Glutamatergic neuron (in vitro differentiated cells): ENCODE results near the gene TAPT1. TPM values are rescaled to one million over a fixed set of nuclear protein-coding genes. Genes with fewer than 3 reads are reported as not detected.
"Not testable (repeated sequence)": the region's sequence is repeated elsewhere in the genome, so short reads cannot be mapped to it uniquely, and the experiment has no call there.

Experiments
- DNase-seq: peaks from one replicate; pipeline ENCODE4 v3.0.0; 2022
- H3K27ac Mint-ChIP-seq: one replicate; pipeline ENCODE4 v1.8.0; 2020; ENCODE audit warnings: mild to moderate bottlenecking, mixed read lengths, inconsistent platforms; ENCODE audit not compliant: unreplicated experiment
- H3K27me3 Mint-ChIP-seq: one replicate; pipeline ENCODE4 v1.8.0; 2020; ENCODE audit warnings: mild to moderate bottlenecking, moderate library complexity, mixed read lengths, inconsistent platforms; ENCODE audit not compliant: unreplicated experiment
- H3K36me3 Mint-ChIP-seq: one replicate; pipeline ENCODE4 v1.8.0; 2020; ENCODE audit warnings: mild to moderate bottlenecking, mixed read lengths, inconsistent platforms; ENCODE audit not compliant: unreplicated experiment
- H3K4me1 Mint-ChIP-seq: one replicate; pipeline ENCODE4 v1.8.0; 2020; ENCODE audit warnings: mild to moderate bottlenecking, low read depth, mixed read lengths, inconsistent platforms; ENCODE audit not compliant: unreplicated experiment
- H3K4me3 Mint-ChIP-seq: one replicate; pipeline ENCODE4 v1.8.0; 2020; ENCODE audit warnings: mild to moderate bottlenecking, mixed read lengths, inconsistent platforms; ENCODE audit not compliant: unreplicated experiment
- H3K9me3 Mint-ChIP-seq: one replicate; pipeline ENCODE4 v1.8.0; 2020; ENCODE audit warnings: mild to moderate bottlenecking, moderate library complexity, mixed read lengths, inconsistent platforms; ENCODE audit not compliant: unreplicated experiment
- long read RNA-seq: library from polyadenylated mRNA; unstranded; transcript quantifications from one replicate; pipeline ENCODE4 v2.0.0, GENCODE V29; 2020; ENCODE audit not compliant: unreplicated experiment
- total RNA-seq: library from RNA; stranded (reverse); fragmentation: NEBNext Ultra II Directional; extraction: Animal tissue kit (Norgen Biotek cat#: 25700); gene quantifications from one replicate; pipeline ENCODE4 v1.2.1, GENCODE V29; 2021; ENCODE audit not compliant: unreplicated experiment
- TF ChIP-seq, protein P1 (sequence below): fragments of 200-600 bp; sonication (generic); IDR thresholded peaks from one replicate; pipeline ENCODE4 v1.5.0; 2021; ENCODE audit not compliant: partially characterized antibody, unreplicated experiment

TAPT1 gene, protein sequence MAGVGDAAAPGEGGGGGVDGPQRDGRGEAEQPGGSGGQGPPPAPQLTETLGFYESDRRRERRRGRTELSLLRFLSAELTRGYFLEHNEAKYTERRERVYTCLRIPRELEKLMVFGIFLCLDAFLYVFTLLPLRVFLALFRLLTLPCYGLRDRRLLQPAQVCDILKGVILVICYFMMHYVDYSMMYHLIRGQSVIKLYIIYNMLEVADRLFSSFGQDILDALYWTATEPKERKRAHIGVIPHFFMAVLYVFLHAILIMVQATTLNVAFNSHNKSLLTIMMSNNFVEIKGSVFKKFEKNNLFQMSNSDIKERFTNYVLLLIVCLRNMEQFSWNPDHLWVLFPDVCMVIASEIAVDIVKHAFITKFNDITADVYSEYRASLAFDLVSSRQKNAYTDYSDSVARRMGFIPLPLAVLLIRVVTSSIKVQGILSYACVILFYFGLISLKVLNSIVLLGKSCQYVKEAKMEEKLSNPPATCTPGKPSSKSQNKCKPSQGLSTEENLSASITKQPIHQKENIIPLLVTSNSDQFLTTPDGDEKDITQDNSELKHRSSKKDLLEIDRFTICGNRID
- 28.9 TPM for total RNA-seq
- long read RNA-seq: 0 reads

- peaks cover 6% of the 10 kb centered on the region for H3K9me3 Mint-ChIP-seq
These were observed at the start of gene TAPT1 for GRCh38 chr4:16225863-16226815. TSS of gene TAPT1 (minus strand) at chr4:16226471. CDS start at chr4:16226457, 14 bp downstream.

DNA sequence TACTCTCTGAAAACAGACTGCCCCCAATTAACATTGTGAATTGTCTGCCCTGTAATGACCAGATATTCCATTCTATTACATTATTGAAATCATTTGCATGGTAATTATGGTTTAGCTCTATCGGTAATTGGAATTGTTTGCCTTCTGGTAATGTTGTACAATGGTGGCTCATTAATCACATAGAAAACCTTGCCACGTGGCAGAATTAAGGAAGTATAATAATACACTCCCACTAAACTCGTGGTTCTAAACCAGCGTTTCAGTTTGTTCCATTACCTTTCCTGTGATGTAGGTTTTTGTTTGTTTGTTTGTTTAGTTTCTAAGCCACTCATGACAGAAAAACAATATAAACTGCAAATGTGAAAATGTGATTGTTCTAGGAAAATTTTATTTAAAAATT, 45.1 kb upstream of the TAPT1 start:
- TF ChIP-seq, protein P1, sequence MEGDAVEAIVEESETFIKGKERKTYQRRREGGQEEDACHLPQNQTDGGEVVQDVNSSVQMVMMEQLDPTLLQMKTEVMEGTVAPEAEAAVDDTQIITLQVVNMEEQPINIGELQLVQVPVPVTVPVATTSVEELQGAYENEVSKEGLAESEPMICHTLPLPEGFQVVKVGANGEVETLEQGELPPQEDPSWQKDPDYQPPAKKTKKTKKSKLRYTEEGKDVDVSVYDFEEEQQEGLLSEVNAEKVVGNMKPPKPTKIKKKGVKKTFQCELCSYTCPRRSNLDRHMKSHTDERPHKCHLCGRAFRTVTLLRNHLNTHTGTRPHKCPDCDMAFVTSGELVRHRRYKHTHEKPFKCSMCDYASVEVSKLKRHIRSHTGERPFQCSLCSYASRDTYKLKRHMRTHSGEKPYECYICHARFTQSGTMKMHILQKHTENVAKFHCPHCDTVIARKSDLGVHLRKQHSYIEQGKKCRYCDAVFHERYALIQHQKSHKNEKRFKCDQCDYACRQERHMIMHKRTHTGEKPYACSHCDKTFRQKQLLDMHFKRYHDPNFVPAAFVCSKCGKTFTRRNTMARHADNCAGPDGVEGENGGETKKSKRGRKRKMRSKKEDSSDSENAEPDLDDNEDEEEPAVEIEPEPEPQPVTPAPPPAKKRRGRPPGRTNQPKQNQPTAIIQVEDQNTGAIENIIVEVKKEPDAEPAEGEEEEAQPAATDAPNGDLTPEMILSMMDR: no peak
- no peak overlapping the region for H3K4me3 Mint-ChIP-seq
- peaks cover 5% of the 10 kb centered on the region for H3K36me3 Mint-ChIP-seq
- no peaks in the 10 kb centered on the region for H3K27me3 Mint-ChIP-seq
- no peak overlapping the region for H3K27ac Mint-ChIP-seq
- DNase-seq: no peak
- peaks cover 2% of the 10 kb centered on the region for H3K9me3 Mint-ChIP-seq
- no peaks in the 10 kb centered on the region for H3K4me1 Mint-ChIP-seq

More at GRCh38 chr4:16225863-16226815, at the start of gene TAPT1:
- Mint-ChIP-seq H3K4me3 (peak within 1 kb of the TSS; percentile 94), H3K36me3 (no peaks in the 10 kb centered on the region), H3K4me1 (peaks cover 6% of the 10 kb centered on the region), H3K27me3 (peaks cover 3% of the 10 kb centered on the region), H3K27ac (peak within 1 kb of the TSS; percentile 93)
- DNase-seq: peak; percentile 85
- TF ChIP-seq, protein P1: no peak

GRCh38 chr4:16270454-16271328, 44.4 kb upstream of the TAPT1 start:
- TF ChIP-seq, protein P1: no peak
- H3K36me3 Mint-ChIP-seq: no peaks in the 10 kb centered on the region
- H3K4me3 Mint-ChIP-seq: no peak overlapping the region
- no peak overlapping the region for H3K27ac Mint-ChIP-seq
- DNase-seq: peak; percentile 23
- no peaks in the 10 kb centered on the region for H3K27me3 Mint-ChIP-seq
- H3K4me1 Mint-ChIP-seq: no peaks in the 10 kb centered on the region
- H3K9me3 Mint-ChIP-seq: no peaks in the 10 kb centered on the region

DNA sequence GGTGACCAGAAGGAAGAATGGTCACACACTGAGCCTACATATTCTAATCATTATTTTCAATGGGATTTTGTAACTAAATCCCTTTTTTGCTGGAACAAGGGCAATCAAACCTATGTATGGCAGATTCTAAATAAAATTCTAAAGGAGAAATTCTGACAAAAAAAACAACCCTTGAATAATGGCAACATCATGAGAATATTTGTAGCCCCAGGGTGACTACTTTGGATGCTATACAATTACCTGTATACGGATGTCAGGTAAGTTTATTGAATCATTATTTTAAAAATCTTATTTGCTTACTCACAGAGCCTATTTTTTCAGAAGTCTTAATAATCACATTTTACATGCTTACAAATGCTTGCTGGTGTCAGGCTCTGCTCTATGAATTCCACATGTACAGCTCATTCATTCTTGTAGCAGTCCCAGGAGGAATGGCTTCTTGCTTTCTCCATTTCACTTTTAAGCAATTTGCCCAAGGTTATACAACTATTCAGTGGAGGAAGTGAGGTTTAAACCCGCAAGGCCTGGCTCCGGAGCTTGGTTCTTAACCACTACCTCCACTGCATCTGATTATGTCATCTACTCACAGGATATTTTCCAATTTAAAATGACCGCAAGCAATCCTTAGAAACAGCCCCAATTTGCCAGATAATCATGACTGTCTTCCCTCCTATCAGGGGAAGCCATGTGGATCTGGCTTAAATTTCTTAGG, 43.6 kb upstream of the TAPT1 start:
- H3K36me3 Mint-ChIP-seq, H3K4me3 Mint-ChIP-seq, DNase-seq, H3K27ac Mint-ChIP-seq, H3K9me3 Mint-ChIP-seq, H3K4me1 Mint-ChIP-seq, H3K27me3 Mint-ChIP-seq: not testable (repeated sequence)
